Neural crest cell (in vitro differentiated cells): ENCODE results near the gene GID8. TPM values are rescaled to one million over a fixed set of nuclear protein-coding genes. Genes with fewer than 3 reads are reported as not detected.

Source experiments
- DNase-seq: peaks from one replicate; pipeline ENCODE4 v3.0.0; 2021; ENCODE audit warnings: low read depth, mixed read lengths, low spot score
- H3K27ac Mint-ChIP-seq: one replicate; pipeline ENCODE4 v1.8.0; 2021; ENCODE audit warnings: mild to moderate bottlenecking, mixed read lengths; ENCODE audit not compliant: unreplicated experiment
- H3K27me3 Mint-ChIP-seq: 2 replicates; pipeline ENCODE4 v1.8.0; 2021; ENCODE audit warnings: low read depth, mild to moderate bottlenecking, mixed read lengths
- H3K36me3 Mint-ChIP-seq: 2 replicates; pipeline ENCODE4 v1.8.0; 2021; ENCODE audit warnings: low read depth, mild to moderate bottlenecking, mixed read lengths
- H3K4me1 Mint-ChIP-seq: 2 replicates; pipeline ENCODE4 v1.8.0; 2021; ENCODE audit warnings: mixed read lengths
- H3K4me3 Mint-ChIP-seq: one replicate; pipeline ENCODE4 v1.8.0; 2021; ENCODE audit warnings: mild to moderate bottlenecking, mixed read lengths
- H3K9me3 Mint-ChIP-seq: 2 replicates; pipeline ENCODE4 v1.8.0; 2021; ENCODE audit warnings: mixed read lengths
- CTCF ChIP-seq: fragments of 200-600 bp; sonication (generic); conservative IDR thresholded peaks from 2 replicates; pipeline ENCODE4 v1.5.0; 2021; ENCODE audit warnings: antibody characterized with exemption, mild to moderate bottlenecking
- total RNA-seq: library from RNA; stranded (reverse); gene quantifications from 2 replicates; pipeline ENCODE4 v1.2.1, GENCODE V29; 2021

The GID8 gene
- total RNA-seq, 1 donor from 2014 or later = 62.3 TPM

GRCh38 chr20:62928246-62928939 is 9.6 kb upstream of the GID8 start:
- peaks cover 57% of the 10 kb centered on the region for H3K4me1 Mint-ChIP-seq
- no peaks in the 10 kb centered on the region for H3K36me3 Mint-ChIP-seq
- H3K9me3 Mint-ChIP-seq = no peaks in the 10 kb centered on the region
- no peak for TF ChIP-seq CTCF
- H3K27me3 Mint-ChIP-seq = no peaks in the 10 kb centered on the region
- DNase-seq = no peak
- peak overlapping the region; percentile 97 for H3K4me3 Mint-ChIP-seq
- no peak overlapping the region for H3K27ac Mint-ChIP-seq

GRCh38 chr20:62929051-62929538 is 8.9 kb upstream of the GID8 start:
- Mint-ChIP-seq H3K4me3 (peak overlapping the region; percentile 97), H3K36me3 (no peaks in the 10 kb centered on the region), H3K27ac (no peak overlapping the region), H3K4me1 (peaks cover 53% of the 10 kb centered on the region), H3K27me3 (no peaks in the 10 kb centered on the region), H3K9me3 (no peaks in the 10 kb centered on the region)
- no peak for TF ChIP-seq CTCF
- DNase-seq = peak; percentile 25

GRCh38 chr20:62931464-62931863 is 6.5 kb upstream of the GID8 start:
- Mint-ChIP-seq H3K9me3 (no peaks in the 10 kb centered on the region), H3K27ac (no peak overlapping the region), H3K4me3 (peak overlapping the region; percentile 52), H3K27me3 (no peaks in the 10 kb centered on the region), H3K36me3 (no peaks in the 10 kb centered on the region), H3K4me1 (peaks cover 39% of the 10 kb centered on the region)
- no peak for DNase-seq
- no peak for TF ChIP-seq CTCF

GRCh38 chr20:62933966-62934365 is 4.0 kb upstream of the GID8 start:
- Mint-ChIP-seq H3K4me3 (no peak overlapping the region), H3K27me3 (no peaks in the 10 kb centered on the region), H3K27ac (no peak overlapping the region), H3K36me3 (peaks cover 4% of the 10 kb centered on the region), H3K9me3 (no peaks in the 10 kb centered on the region), H3K4me1 (peaks cover 33% of the 10 kb centered on the region)
- no peak for TF ChIP-seq CTCF
- DNase-seq = no peak

GRCh38 chr20:62935204-62935967 is 2.6 kb upstream of the GID8 start:
- Mint-ChIP-seq H3K9me3 (no peaks in the 10 kb centered on the region), H3K27me3 (no peaks in the 10 kb centered on the region), H3K4me1 (peaks cover 33% of the 10 kb centered on the region), H3K36me3 (peaks cover 4% of the 10 kb centered on the region), H3K27ac (no peak overlapping the region), H3K4me3 (no peak overlapping the region)
- TF ChIP-seq CTCF = no peak
- no peak for DNase-seq
